Dedifferentiated amniotic fluid mesenchymal stem cell (primary cell): ENCODE measurements around the gene CFAP65.
A peak's percentile ranks its signal among the peaks of the same experiment; 100 is the strongest.

Experiments used
- DNase-seq: peaks from one replicate; pipeline ENCODE4 v3.0.0-alpha.2; 2016; ENCODE audit errors: extremely low spot score

Gene CFAP65

GRCh38 chr2:218992703-218993344, 48.5 kb downstream of the CFAP65 start:
- no peak for DNase-seq

DNA sequence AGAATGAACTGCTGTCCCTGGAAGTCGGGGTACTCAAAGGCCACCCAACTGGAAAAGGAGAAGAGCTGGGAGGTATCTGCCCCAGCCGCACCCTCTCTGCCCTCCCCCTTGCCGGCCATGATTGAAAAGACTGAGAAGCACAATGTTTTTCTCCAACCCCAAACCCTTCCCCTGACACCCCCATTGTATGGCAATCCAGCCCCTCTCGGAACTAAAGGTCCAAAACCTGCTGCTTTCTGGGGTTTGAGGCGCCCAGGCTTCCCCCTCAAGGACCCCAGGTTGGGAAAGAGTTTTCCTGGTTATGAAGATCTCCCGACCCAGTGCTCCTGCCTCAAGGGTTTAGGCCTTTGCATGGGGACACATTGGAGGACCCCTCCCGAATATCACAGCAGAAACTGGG, 49.1 kb downstream of the CFAP65 start:
- DNase-seq, result no peak

- DNase-seq, result no peak
These were observed 49.6 kb downstream of the CFAP65 start for GRCh38 chr2:218991674-218992168.

GRCh38 chr2:218990612-218991011, 50.7 kb downstream of the CFAP65 start:
- no peak for DNase-seq

GRCh38 chr2:218990052-218990451, 51.3 kb downstream of the CFAP65 start:
- no peak for DNase-seq

DNA sequence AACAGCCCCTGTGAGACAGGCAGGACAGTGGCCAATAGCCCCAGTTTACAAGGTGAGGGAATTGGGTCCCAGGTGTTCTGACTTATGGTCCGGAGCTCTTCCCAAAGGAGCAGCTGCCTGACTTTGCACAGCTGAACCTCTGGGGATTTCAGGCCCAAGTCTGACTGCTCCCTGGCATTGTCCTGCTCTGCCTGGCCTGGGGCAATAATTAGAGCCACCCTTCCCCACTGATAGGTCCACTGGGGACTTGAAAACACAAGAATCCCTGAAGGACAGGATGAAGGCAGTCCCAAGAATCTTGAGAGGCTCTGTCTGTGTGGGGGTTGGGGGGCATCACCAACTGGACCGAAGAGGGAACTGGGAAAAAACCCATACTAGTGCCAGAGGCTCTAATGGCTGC, 52.7 kb downstream of the CFAP65 start:
- DNase-seq, result no peak

GRCh38 chr2:218988164-218988563, 53.2 kb downstream of the CFAP65 start:
- no peak for DNase-seq

- DNase-seq, result no peak
These were observed 55.1 kb downstream of the CFAP65 start for GRCh38 chr2:218986148-218986761.

- no peak for DNase-seq
These were observed 55.8 kb downstream of the CFAP65 start for GRCh38 chr2:218985325-218986091.

DNA sequence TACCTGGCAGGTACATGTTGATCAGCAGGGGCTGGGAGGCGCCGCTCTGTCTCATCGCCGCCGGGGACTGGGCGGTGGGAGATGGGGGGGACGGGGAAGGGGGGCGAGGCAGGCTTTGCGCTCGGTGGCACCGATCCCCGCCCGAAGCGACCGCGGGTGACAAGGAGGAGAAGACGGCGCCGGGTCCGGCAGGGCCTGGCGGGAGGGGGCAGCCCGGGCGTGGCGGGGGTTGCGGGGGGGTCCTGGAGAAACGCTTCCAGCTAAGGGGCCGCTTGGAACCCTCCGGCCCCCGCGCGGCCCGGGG, 56.3 kb downstream of the CFAP65 start, which contains the start of gene FEV:
FEV (minus strand) TSS at position 164 of the 304 bp plus-strand sequence; CDS start at position 55, 109 bp downstream.
- DNase-seq, result no peak

DNA sequence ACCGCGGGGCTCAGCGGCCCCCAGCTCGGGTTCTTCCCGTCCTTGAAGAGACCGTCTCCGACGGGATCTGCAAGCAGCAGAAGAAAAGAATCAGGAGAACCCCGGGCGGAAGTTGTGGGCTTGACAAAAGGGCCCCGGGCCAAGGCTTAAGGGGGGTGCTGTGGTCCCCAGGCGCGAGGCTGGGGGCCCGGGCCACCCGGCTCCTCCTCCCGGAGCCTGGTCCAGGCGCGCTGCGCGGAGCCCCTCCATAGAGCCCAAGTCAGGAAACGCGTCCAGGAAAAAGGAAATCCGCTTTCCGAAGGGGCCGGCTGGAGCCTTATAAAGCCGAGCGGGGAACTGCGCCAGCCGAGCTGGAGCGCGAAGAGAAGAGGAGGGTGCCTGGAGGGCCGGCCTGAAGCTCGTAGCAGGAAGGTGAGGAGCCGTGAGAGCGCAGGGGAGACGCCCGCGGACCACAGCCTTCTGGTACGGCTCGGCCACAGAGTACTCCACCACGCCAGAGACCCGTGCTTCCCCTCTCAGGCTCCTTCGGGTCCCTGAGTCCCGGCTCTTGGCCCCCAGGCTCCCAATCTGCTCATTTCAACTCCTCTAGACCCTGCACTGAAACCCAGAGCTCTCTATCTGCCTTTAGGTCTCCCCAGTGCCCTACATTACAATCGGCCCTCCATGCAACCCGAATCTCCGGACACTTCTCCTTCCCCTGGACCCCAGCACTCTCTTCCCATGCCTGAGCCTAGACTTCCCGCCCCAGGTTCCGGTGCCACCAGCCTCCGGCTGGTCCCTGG, 56.9 kb downstream of the CFAP65 start:
- no peak for DNase-seq

DNA sequence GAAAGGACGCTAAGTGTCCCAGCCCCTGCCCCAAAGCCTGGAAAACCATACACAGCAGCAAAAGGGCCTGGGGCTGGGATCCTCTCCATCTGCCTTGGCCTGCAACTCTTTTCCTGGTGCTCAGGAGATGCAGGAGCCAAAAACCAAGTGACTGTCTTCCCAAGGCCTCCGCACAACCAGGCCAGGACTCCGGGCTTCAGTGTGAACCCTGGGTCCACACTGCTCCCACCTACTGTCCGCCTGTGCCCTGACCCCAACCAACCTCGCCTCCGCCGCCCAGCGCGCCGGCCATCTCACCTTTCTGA, 57.4 kb downstream of the CFAP65 start:
- DNase-seq, result no peak

GRCh38 chr2:218983263-218983933, 57.9 kb downstream of the CFAP65 start:
- DNase-seq, result no peak

GRCh38 chr2:218982586-218983262, 58.6 kb downstream of the CFAP65 start:
- no peak for DNase-seq

GRCh38 chr2:218981881-218982585, 59.3 kb downstream of the CFAP65 start:
- no peak for DNase-seq

DNA sequence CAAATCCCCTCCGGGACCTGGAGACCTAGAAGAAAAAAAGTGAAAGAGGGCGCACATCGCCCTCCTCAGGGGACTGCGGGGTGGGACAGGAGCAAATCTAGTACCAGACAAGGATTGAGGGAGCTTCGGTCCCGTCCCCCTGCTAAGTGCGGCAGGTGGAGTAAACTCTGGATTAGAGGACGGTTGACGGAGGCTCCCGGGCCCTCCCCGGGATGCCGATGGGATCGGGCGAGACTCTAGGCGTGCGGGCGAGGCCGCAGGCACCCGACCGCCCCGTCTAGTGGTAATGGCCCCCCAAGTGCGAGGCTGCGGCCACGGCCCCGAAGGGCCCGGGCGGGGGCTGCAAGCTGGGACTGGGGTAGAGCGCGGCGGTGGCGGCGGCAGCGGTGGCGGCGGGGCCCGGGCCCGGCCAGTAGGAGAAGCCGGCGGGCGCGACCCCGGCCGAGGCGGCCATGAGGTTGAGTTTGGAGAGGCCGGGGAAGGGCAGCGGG, 59.9 kb downstream of the CFAP65 start:
- no peak for DNase-seq

- DNase-seq, result no peak
These were observed 60.5 kb downstream of the CFAP65 start for GRCh38 chr2:218980735-218981389.

DNA sequence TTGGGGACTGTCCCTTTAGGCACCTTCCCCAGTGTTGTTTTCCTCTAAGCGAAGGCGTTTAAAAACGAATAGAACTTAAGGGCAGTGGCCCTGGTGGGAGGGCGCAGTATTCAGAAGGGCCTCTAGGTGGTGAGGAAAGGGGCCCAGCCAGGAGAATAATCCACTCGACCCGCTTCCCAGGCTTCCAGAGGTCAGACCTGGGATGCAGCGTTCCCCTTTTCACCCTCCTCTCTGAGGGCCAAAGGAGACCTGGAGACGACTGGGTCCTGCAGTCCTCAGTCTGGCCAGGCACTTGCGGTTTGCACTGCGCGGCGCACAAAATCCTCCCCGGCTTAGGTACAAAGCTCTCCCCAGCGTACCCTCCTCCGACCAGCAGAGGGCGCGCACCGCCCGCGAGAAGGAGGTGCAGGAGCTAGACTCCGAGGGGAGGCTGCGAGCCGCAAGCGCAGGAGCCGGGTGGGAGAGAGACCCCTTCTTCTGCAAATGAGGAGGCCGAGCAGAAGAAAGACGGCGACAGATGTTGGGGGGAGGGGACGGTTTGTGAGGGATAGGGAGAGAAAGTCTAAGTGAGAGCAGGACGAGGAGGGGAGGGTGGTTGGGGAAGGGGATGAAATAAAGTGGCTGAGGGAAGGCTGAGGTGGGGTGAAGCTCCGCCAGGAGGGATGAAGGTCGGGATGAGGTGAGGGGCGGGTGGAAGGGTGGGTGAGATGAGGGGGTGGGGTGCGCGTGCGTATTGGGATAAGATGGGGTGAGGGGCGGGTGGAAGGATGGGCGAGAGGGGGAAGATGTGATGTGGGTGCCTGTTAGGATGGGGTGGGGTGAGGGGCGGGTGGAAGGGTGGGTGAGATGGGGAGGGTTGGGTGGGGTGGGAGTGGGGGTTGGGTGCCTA, 61.2 kb downstream of the CFAP65 start:
- DNase-seq, result peak; percentile 65
